IMR-90 (cell line): ENCODE results near the gene MARK2. TPM values are rescaled to one million over a fixed set of nuclear protein-coding genes. Genes with fewer than 3 reads are reported as not detected.

Source experiments
- ATAC-seq: fragments of 200-7000 bp; cut with Tn5 transposase; 2 replicates; pipeline ENCODE4 v1.9.1; 2020; ENCODE audit warnings: low read depth, mild to moderate bottlenecking, moderate library complexity
- BruUV-seq: library from RNA; stranded (reverse); fragments of 400-500 nt; replicated peaks from 2 replicates; lab custom pipeline; 2021; lab: Mats Ljungman, UMichigan
- CTCF ChIA-PET: fragments of 300-600 bp; formaldehyde crosslinking; extraction: SDS; loops from one replicate; lab custom pipeline; 2021; ENCODE audit warnings: antibody characterized with exemption; lab: Yijun Ruan, JAX
- POLR2A ChIA-PET: fragments of 300-600 bp; sonication (Branson Sonifier 250); formaldehyde crosslinking; loops from one replicate; lab custom pipeline; 2022; ENCODE audit warnings: antibody characterized with exemption; ENCODE audit not compliant: unreplicated experiment; lab: Charles Lee
- DNase-seq: peaks from one replicate; pipeline ENCODE4 v3.0.0; 2013
- H2AFZ ChIP-seq: replicated peaks from 2 replicates; pipeline ENCODE3; 2013; ENCODE audit warnings: low read length, mild to moderate bottlenecking; ENCODE audit not compliant: poor library complexity
- H2AK5ac ChIP-seq: 2 replicates; pipeline ENCODE4 v1.6.1; 2013; ENCODE audit warnings: low read depth, low read length, inconsistent platforms
- H2AK9ac ChIP-seq: replicated peaks from 2 replicates; pipeline ENCODE3; 2013; ENCODE audit warnings: mild to moderate bottlenecking, low read depth, low read length, moderate library complexity; ENCODE audit not compliant: poor library complexity
- H2BK120ac ChIP-seq: 2 replicates; pipeline ENCODE4 v1.6.1; 2013; ENCODE audit warnings: low read depth, low read length, inconsistent platforms
- H2BK15ac ChIP-seq: 3 replicates; pipeline ENCODE4 v1.6.1; 2013; ENCODE audit warnings: low read depth, low read length, inconsistent platforms
- H2BK20ac ChIP-seq: 2 replicates; pipeline ENCODE4 v1.6.1; 2013; ENCODE audit warnings: low read depth, mild to moderate bottlenecking, inconsistent platforms, low read length, moderate library complexity
- H2BK5ac ChIP-seq: 2 replicates; pipeline ENCODE4 v1.6.1; 2013; ENCODE audit warnings: mild to moderate bottlenecking, low read depth, low read length, inconsistent platforms; ENCODE audit not compliant: poor library complexity, severe bottlenecking
- H3K14ac ChIP-seq: replicated peaks from 2 replicates; pipeline ENCODE4 v1.6.1; 2013; ENCODE audit warnings: low read depth, low read length, inconsistent platforms
- H3K18ac ChIP-seq: 2 replicates; pipeline ENCODE4 v1.6.1; 2013; ENCODE audit warnings: low read depth, low read length, control low read depth
- H3K23ac ChIP-seq: 2 replicates; pipeline ENCODE4 v1.6.1; 2013; ENCODE audit warnings: low read depth, low read length, inconsistent platforms
- H3K27ac ChIP-seq: 2 replicates; pipeline ENCODE4 v1.5.1; 2013; ENCODE audit warnings: mild to moderate bottlenecking, control low read depth, low read length; ENCODE audit not compliant: insufficient read depth
- H3K27me3 ChIP-seq: 2 replicates; pipeline ENCODE4 v1.6.1; 2013; ENCODE audit warnings: low read length; ENCODE audit not compliant: control insufficient read depth, insufficient read depth
- H3K36me3 ChIP-seq: 2 replicates; pipeline ENCODE4 v1.6.1; 2013; ENCODE audit warnings: low read length, mixed read lengths; ENCODE audit not compliant: control insufficient read depth, insufficient read depth
- H3K4ac ChIP-seq: 2 replicates; pipeline ENCODE4 v1.6.1; 2013; ENCODE audit warnings: low read depth, low read length, inconsistent platforms
- H3K4me1 ChIP-seq: 2 replicates; pipeline ENCODE4 v1.6.1; 2013; ENCODE audit warnings: low read length, mixed read lengths; ENCODE audit not compliant: control insufficient read depth, insufficient read depth
- H3K4me2 ChIP-seq: 2 replicates; pipeline ENCODE4 v1.6.1; 2013; ENCODE audit warnings: low read depth, mild to moderate bottlenecking, control low read depth, low read length, moderate library complexity
- H3K4me3 ChIP-seq: 2 replicates; pipeline ENCODE4 v1.5.1; 2013; ENCODE audit warnings: low read depth, mild to moderate bottlenecking, control low read depth, low read length, moderate library complexity; ENCODE audit not compliant: insufficient read depth
- H3K56ac ChIP-seq: 2 replicates; pipeline ENCODE4 v1.6.1; 2013; ENCODE audit warnings: low read length, inconsistent platforms; ENCODE audit not compliant: insufficient read depth; ENCODE audit errors: extremely low read depth
- H3K79me1 ChIP-seq, 2 experiments: 2 replicates each; pipeline ENCODE4 v1.6.1; 2013; ENCODE audit warnings: low read length in 2 of 2, inconsistent platforms in 1 of 2, low read depth in 1 of 2
- H3K9ac ChIP-seq: 2 replicates; pipeline ENCODE4 v1.6.1; 2013; ENCODE audit warnings: low read depth, low read length, control low read depth
- H3K9me1 ChIP-seq: 2 replicates; pipeline ENCODE4 v1.6.1; 2013; ENCODE audit warnings: low read length, inconsistent platforms; ENCODE audit not compliant: insufficient read depth
- H3K9me3 ChIP-seq: 2 replicates; pipeline ENCODE4 v1.6.1; 2013; ENCODE audit warnings: low read length; ENCODE audit not compliant: control insufficient read depth, insufficient read depth
- H4K20me1 ChIP-seq: 2 replicates; pipeline ENCODE4 v1.6.1; 2013; ENCODE audit warnings: low read length, inconsistent platforms; ENCODE audit not compliant: insufficient read depth
- H4K5ac ChIP-seq: 2 replicates; pipeline ENCODE4 v1.6.1; 2013; ENCODE audit warnings: mild to moderate bottlenecking, low read depth, low read length, control low read depth
- H4K8ac ChIP-seq, 2 experiments: 2 replicates each; pipeline ENCODE4 v1.6.1; 2013; ENCODE audit warnings: low read depth in 2 of 2, low read length in 2 of 2, control low read depth in 1 of 2, inconsistent platforms in 1 of 2
- H4K91ac ChIP-seq: 2 replicates; pipeline ENCODE4 v1.6.1; 2013; ENCODE audit warnings: low read depth, low read length, inconsistent platforms; ENCODE audit not compliant: insufficient read depth
- BHLHE40 ChIP-seq: fragments of 150-350 bp; IDR thresholded peaks from 2 replicates; pipeline ENCODE4 v1.6.1; 2016; ENCODE audit warnings: mild to moderate bottlenecking, low read depth, low read length
- CEBPB ChIP-seq: IDR thresholded peaks from 2 replicates; pipeline ENCODE4 v1.6.1; 2012; ENCODE audit warnings: low read depth, low read length, improper control_type of control experiment
- CHD1 ChIP-seq: IDR thresholded peaks from 2 replicates; pipeline ENCODE4 v1.6.1; 2012; ENCODE audit warnings: low read depth, low read length, improper control_type of control experiment
- CTCF ChIP-seq: conservative IDR thresholded peaks from 2 replicates; pipeline ENCODE4 v1.5.1; 2012; ENCODE audit warnings: mild to moderate bottlenecking, low read depth, low read length, improper control_type of control experiment
- ELK1 ChIP-seq: fragments of 150-350 bp; IDR thresholded peaks from 2 replicates; pipeline ENCODE4 v1.6.1; 2016; ENCODE audit warnings: low read depth, mild to moderate bottlenecking, low read length, moderate library complexity, borderline replicate concordance
- FOS ChIP-seq: fragments of 150-350 bp; IDR thresholded peaks from 2 replicates; pipeline ENCODE4 v1.6.1; 2016; ENCODE audit warnings: low read depth, low read length
- MAFK ChIP-seq: IDR thresholded peaks from 2 replicates; pipeline ENCODE4 v1.6.1; 2012; ENCODE audit warnings: low read depth, low read length, improper control_type of control experiment
- MAZ ChIP-seq: IDR thresholded peaks from 2 replicates; pipeline ENCODE4 v1.6.1; 2012; ENCODE audit warnings: low read depth, mild to moderate bottlenecking, low read length, improper control_type of control experiment, moderate library complexity, borderline replicate concordance
- MXI1 ChIP-seq: IDR thresholded peaks from 2 replicates; pipeline ENCODE4 v1.6.1; 2012; ENCODE audit warnings: low read depth, mild to moderate bottlenecking, low read length, moderate library complexity, borderline replicate concordance
- NFE2L2 ChIP-seq: fragments of 150-350 bp; IDR thresholded peaks from 2 replicates; pipeline ENCODE4 v1.6.1; 2016; ENCODE audit warnings: low read depth, mild to moderate bottlenecking, low read length
- POLR2A ChIP-seq: IDR thresholded peaks from 2 replicates; pipeline ENCODE4 v1.6.1; 2012; ENCODE audit warnings: mild to moderate bottlenecking, low read depth, low read length
- RAD21 ChIP-seq: IDR thresholded peaks from 2 replicates; pipeline ENCODE4 v1.6.1; 2012; ENCODE audit warnings: low read length, improper control_type of control experiment
- RCOR1 ChIP-seq: IDR thresholded peaks from 2 replicates; pipeline ENCODE4 v1.6.1; 2012; ENCODE audit warnings: mild to moderate bottlenecking, low read length, improper control_type of control experiment; ENCODE audit not compliant: insufficient replicate concordance
- RFX5 ChIP-seq: IDR thresholded peaks from 2 replicates; pipeline ENCODE4 v1.8.0; 2012; ENCODE audit warnings: low read depth, mild to moderate bottlenecking, low read length, moderate library complexity
- SMC3 ChIP-seq: fragments of 150-350 bp; IDR thresholded peaks from 2 replicates; pipeline ENCODE4 v1.6.1; 2016; ENCODE audit warnings: low read depth, mild to moderate bottlenecking, antibody characterized with exemption, low read length, moderate library complexity
- USF2 ChIP-seq: fragments of 150-350 bp; IDR thresholded peaks from 2 replicates; pipeline ENCODE4 v1.6.1; 2017; ENCODE audit warnings: mild to moderate bottlenecking, antibody characterized with exemption, low read length, low read depth
- dilution Hi-C: fragments of 300-500 bp; cut with HindIII; formaldehyde crosslinking; loops from one replicate; pipeline ENCODE4 v1.14.3; 2018; ENCODE audit warnings: low sequenced_read_pairs; ENCODE audit not compliant: unreplicated experiment
- in situ Hi-C: fragments of 300-500 bp; cut with MboI; formaldehyde crosslinking; loops from 3 replicates; pipeline ENCODE4 v1.14.3; 2019; ENCODE audit warnings: low sequenced_read_pairs, inconsistent platforms, mixed read lengths
- intact Hi-C: fragments of 100-400 bp; cut with micrococcal nuclease; formaldehyde crosslinking; loops from 2 replicates; pipeline ENCODE4 v1.10.0; 2022
- polyA plus RNA-seq, 3 experiments: library from polyadenylated mRNA; depleted of rRNA; stranded (reverse); fragments of >200 nt; gene quantifications; 2 replicates each; pipeline ENCODE4 v1.2.3, GENCODE V29; 2012; ENCODE audit warnings: low replicate concordance in 1 of 3
- total RNA-seq: library from RNA; depleted of rRNA; stranded (reverse); fragments of >200 nt; gene quantifications from 2 replicates; pipeline ENCODE4 v1.2.3, GENCODE V29; 2012

The MARK2 gene
- total and polyA plus RNA-seq, 2 of the 4 experiments (the other 2 are of a cell fraction) = 6.6 to 17.3 TPM

GRCh38 chr11:63793161-63793560 lies 45.7 kb upstream of the MARK2 start:
- Histone ChIP-seq H2BK20ac (no peak overlapping the region), H3K4me1 (no peaks in the 10 kb centered on the region), H3K36me3 (no peaks in the 10 kb centered on the region), H3K79me1 (no peaks in the 10 kb centered on the region), H4K91ac (no peak overlapping the region), H3K27ac (no peak overlapping the region), H4K20me1 (no peaks in the 10 kb centered on the region), H3K9me3 (peaks cover 10% of the 10 kb centered on the region), H4K8ac (no peak overlapping the region), H3K4ac (no peak overlapping the region), H2BK120ac (no peak overlapping the region), H2BK15ac (no peak overlapping the region), H2AK9ac (no peak overlapping the region), H3K9ac (no peak overlapping the region), H3K23ac (no peak overlapping the region), H3K4me2 (no peak overlapping the region), H3K27me3 (no peaks in the 10 kb centered on the region), H4K5ac (no peak overlapping the region), H3K9me1 (no peaks in the 10 kb centered on the region), H3K4me3 (no peak overlapping the region), H2AFZ (no peak overlapping the region), H2AK5ac (no peak overlapping the region), H3K18ac (no peak overlapping the region), H3K14ac (no peak overlapping the region), H3K56ac (no peak overlapping the region), H2BK5ac (no peak overlapping the region)
- ATAC-seq (no peak), DNase-seq (no peak)
- intact Hi-C loops (no loop called here), dilution Hi-C loops (no loop called here), in situ Hi-C loops (no loop called here)
- POLR2A ChIA-PET = no interaction called here
- CTCF ChIA-PET = no interaction called here
- no peak for TF ChIP-seq NFE2L2
- TF ChIP-seq MXI1 = no peak
- no peak for TF ChIP-seq BHLHE40
- no peak for TF ChIP-seq RFX5
- TF ChIP-seq CEBPB = no peak
- TF ChIP-seq USF2 = no peak
- no peak for TF ChIP-seq FOS
- TF ChIP-seq MAFK = no peak
- no peak for TF ChIP-seq MAZ
- TF ChIP-seq POLR2A = no peak
- TF ChIP-seq RCOR1 = no peak
- TF ChIP-seq CTCF = no peak
- TF ChIP-seq CHD1 = no peak
- TF ChIP-seq ELK1 = no peak
- TF ChIP-seq SMC3 = no peak
- TF ChIP-seq RAD21 = no peak
- BruUV-seq = no TSS peak
